Effector CD8-positive, alpha-beta T cell (primary cell): ENCODE results near the gene GPR55.

Experiments used
- DNase-seq: peaks from one replicate; lab custom pipeline; 2025; lab: John Stamatoyannopoulos, UW

Gene GPR55

GRCh38 chr2:230879891-230880290 lies 45.2 kb downstream of the GPR55 start:
- no peak for DNase-seq

- DNase-seq = no peak
Measured at GRCh38 chr2:230879271-230879882, 45.7 kb downstream of the GPR55 start.

GRCh38 chr2:230878599-230879188 lies 46.3 kb downstream of the GPR55 start:
- no peak for DNase-seq

GRCh38 chr2:230877759-230878598 lies 47.1 kb downstream of the GPR55 start:
- DNase-seq = peak; percentile 25

- no peak for DNase-seq
Measured at GRCh38 chr2:230877116-230877758, 47.8 kb downstream of the GPR55 start.

GRCh38 chr2:230875347-230876315 lies 49.4 kb downstream of the GPR55 start:
- DNase-seq = no peak

GRCh38 chr2:230874876-230875275 lies 50.2 kb downstream of the GPR55 start:
- DNase-seq = no peak

GRCh38 chr2:230874456-230874855 lies 50.6 kb downstream of the GPR55 start:
- DNase-seq = no peak

- DNase-seq = no peak
Measured at GRCh38 chr2:230873661-230874401, 51.2 kb downstream of the GPR55 start.

- no peak for DNase-seq
Measured at GRCh38 chr2:230872968-230873660, 51.9 kb downstream of the GPR55 start.

- no peak for DNase-seq
Measured at GRCh38 chr2:230872151-230872967, 52.7 kb downstream of the GPR55 start.

GRCh38 chr2:230871361-230872150 lies 53.5 kb downstream of the GPR55 start:
- no peak for DNase-seq

GRCh38 chr2:230870544-230871360 lies 54.3 kb downstream of the GPR55 start:
- DNase-seq = no peak

- no peak for DNase-seq
Measured at GRCh38 chr2:230869914-230870543, 55.0 kb downstream of the GPR55 start.

GRCh38 chr2:230868947-230869913 lies 55.8 kb downstream of the GPR55 start:
- no peak for DNase-seq
